Testis (tissue), 2 donors: Measurements from ENCODE around the gene DPYD.

Source experiments
- POLR2A ChIP-seq: fragments of 450-650 bp; IDR thresholded peaks from one replicate; pipeline ENCODE4 v1.6.1; 2017; ENCODE audit warnings: antibody characterized with exemption, mild to moderate bottlenecking, moderate library complexity
- TF ChIP-seq, protein P1 (sequence below), 3 experiments: fragments of 450-650 bp in 2 of 3; fragments of 200-600 bp in 1 of 3; sonication (generic) in 1 of 3; IDR thresholded peaks; one replicate each; pipeline ENCODE4 v1.5.1; 2016 to 2019; ENCODE audit warnings: antibody characterized with exemption in 3 of 3, mild to moderate bottlenecking in 2 of 3, moderate library complexity in 1 of 3

DNA sequence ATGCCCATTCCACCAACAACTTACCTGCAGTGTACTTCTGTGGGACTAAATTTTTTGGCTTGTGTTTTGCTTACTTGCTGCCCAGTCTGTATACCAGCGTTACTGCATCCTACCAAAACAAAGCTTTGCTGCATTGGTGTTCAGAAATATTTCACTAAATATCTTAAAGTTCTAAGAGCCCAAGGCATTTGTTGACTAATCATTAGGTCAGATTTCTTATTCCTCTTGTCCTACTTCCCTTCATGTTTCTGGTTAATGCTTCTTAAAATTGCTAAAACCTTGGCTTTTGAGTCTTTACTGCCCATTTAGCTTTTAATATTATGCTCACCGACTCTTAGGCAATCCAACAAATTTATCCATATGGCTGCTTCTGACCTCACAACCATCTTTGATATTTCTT, 161.8 kb downstream of the DPYD start:
- no peak for TF ChIP-seq POLR2A
- TF ChIP-seq, protein P1, sequence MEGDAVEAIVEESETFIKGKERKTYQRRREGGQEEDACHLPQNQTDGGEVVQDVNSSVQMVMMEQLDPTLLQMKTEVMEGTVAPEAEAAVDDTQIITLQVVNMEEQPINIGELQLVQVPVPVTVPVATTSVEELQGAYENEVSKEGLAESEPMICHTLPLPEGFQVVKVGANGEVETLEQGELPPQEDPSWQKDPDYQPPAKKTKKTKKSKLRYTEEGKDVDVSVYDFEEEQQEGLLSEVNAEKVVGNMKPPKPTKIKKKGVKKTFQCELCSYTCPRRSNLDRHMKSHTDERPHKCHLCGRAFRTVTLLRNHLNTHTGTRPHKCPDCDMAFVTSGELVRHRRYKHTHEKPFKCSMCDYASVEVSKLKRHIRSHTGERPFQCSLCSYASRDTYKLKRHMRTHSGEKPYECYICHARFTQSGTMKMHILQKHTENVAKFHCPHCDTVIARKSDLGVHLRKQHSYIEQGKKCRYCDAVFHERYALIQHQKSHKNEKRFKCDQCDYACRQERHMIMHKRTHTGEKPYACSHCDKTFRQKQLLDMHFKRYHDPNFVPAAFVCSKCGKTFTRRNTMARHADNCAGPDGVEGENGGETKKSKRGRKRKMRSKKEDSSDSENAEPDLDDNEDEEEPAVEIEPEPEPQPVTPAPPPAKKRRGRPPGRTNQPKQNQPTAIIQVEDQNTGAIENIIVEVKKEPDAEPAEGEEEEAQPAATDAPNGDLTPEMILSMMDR (IDR thresholded peaks at IDR 0.05) = no peak
